Measurements from ENCODE around the gene HDAC3.

DNA sequence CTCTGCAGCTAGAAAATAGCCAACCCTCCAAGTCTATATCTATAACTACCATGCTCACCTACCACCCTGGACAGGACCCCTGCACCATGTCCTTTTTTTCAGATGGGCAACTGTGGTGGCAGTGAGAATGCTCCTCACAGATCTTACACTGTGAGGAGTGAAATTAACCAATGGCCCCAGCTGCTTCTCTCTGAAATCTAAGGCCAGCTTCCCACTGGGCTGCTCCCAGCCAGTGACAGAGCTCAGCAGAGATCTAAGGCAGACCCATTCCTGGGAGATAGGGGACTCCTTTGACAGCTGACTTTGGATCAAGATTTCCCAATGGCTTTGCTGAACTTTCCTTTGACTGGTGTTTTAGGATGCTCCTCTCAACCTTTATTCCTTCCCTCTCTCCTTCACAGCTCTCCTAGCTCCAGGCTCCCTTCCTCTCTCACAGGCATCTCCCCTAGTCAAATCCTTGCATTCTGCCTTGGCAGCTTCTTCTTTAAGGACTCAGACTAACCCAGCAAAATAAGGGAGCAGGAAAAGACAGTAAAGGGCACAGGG lies 47.0 kb upstream of the HDAC3 start:
- TF ChIP-seq, protein P1, sequence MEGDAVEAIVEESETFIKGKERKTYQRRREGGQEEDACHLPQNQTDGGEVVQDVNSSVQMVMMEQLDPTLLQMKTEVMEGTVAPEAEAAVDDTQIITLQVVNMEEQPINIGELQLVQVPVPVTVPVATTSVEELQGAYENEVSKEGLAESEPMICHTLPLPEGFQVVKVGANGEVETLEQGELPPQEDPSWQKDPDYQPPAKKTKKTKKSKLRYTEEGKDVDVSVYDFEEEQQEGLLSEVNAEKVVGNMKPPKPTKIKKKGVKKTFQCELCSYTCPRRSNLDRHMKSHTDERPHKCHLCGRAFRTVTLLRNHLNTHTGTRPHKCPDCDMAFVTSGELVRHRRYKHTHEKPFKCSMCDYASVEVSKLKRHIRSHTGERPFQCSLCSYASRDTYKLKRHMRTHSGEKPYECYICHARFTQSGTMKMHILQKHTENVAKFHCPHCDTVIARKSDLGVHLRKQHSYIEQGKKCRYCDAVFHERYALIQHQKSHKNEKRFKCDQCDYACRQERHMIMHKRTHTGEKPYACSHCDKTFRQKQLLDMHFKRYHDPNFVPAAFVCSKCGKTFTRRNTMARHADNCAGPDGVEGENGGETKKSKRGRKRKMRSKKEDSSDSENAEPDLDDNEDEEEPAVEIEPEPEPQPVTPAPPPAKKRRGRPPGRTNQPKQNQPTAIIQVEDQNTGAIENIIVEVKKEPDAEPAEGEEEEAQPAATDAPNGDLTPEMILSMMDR (IDR thresholded peaks at IDR 0.05): no peak
- no peak for TF ChIP-seq POLR2A (IDR thresholded peaks at IDR 0.05)

Measured in ovary (tissue), 3 donors.